Trophoblast cell (in vitro differentiated cells and primary cell): ENCODE results near the gene SP8.

Experiments
- DNase-seq, 2 donors: peaks; one replicate each; pipeline ENCODE4 v3.0.0-alpha.2; 2016
- H2AFZ ChIP-seq: 2 replicates; pipeline ENCODE4 v1.6.1; 2013; ENCODE audit warnings: low read length, moderate library complexity, mild to moderate bottlenecking; ENCODE audit not compliant: insufficient read depth, poor library complexity
- H2AK5ac ChIP-seq: 2 replicates; pipeline ENCODE4 v1.6.1; 2013; ENCODE audit warnings: mild to moderate bottlenecking, low read length
- H2BK120ac ChIP-seq: 2 replicates; pipeline ENCODE4 v1.6.1; 2013; ENCODE audit warnings: low read length, mild to moderate bottlenecking, moderate library complexity; ENCODE audit not compliant: insufficient read depth, poor library complexity
- H2BK12ac ChIP-seq: 2 replicates; pipeline ENCODE4 v1.6.1; 2013; ENCODE audit warnings: mild to moderate bottlenecking, low read length, moderate library complexity
- H2BK5ac ChIP-seq: 2 replicates; pipeline ENCODE4 v1.6.1; 2013; ENCODE audit warnings: low read length, low read depth, moderate library complexity, mild to moderate bottlenecking; ENCODE audit not compliant: poor library complexity
- H3K14ac ChIP-seq: 2 replicates; pipeline ENCODE4 v1.6.1; 2013; ENCODE audit warnings: mild to moderate bottlenecking, low read length
- H3K18ac ChIP-seq: 2 replicates; pipeline ENCODE4 v1.6.1; 2013; ENCODE audit warnings: mild to moderate bottlenecking, low read length
- H3K23ac ChIP-seq: 2 replicates; pipeline ENCODE4 v1.6.1; 2013; ENCODE audit warnings: low read length
- H3K27ac ChIP-seq: 2 replicates; pipeline ENCODE4 v1.5.1; 2013; ENCODE audit warnings: low read depth, mild to moderate bottlenecking, inconsistent platforms, low read length, moderate library complexity
- H3K27me3 ChIP-seq: 2 replicates; pipeline ENCODE4 v1.6.1; 2013; ENCODE audit warnings: inconsistent platforms, mild to moderate bottlenecking, low read length, moderate library complexity; ENCODE audit not compliant: insufficient read depth
- H3K36me3 ChIP-seq, 2 experiments: 1 replicate in 1 of 2; 2 replicates in 1 of 2; pipeline ENCODE4 v1.6.1; 2013; ENCODE audit warnings: low read length in 2 of 2, mild to moderate bottlenecking in 2 of 2, moderate library complexity in 1 of 2; ENCODE audit not compliant: insufficient read depth in 2 of 2, control insufficient read depth in 1 of 2
- H3K4ac ChIP-seq: 2 replicates; pipeline ENCODE4 v1.6.1; 2013; ENCODE audit warnings: low read depth, mild to moderate bottlenecking, low read length, moderate library complexity
- H3K4me1 ChIP-seq, 2 experiments: 1 replicate in 1 of 2; 2 replicates in 1 of 2; pipeline ENCODE4 v1.6.1; 2013; ENCODE audit warnings: low read length in 2 of 2, mild to moderate bottlenecking in 2 of 2, moderate library complexity in 1 of 2; ENCODE audit not compliant: insufficient read depth in 2 of 2, control insufficient read depth in 1 of 2
- H3K4me2 ChIP-seq: 2 replicates; pipeline ENCODE4 v1.6.1; 2013; ENCODE audit warnings: inconsistent platforms, mild to moderate bottlenecking, low read length, moderate library complexity
- H3K4me3 ChIP-seq: 2 replicates; pipeline ENCODE4 v1.5.1; 2013; ENCODE audit warnings: mild to moderate bottlenecking, low read depth, low read length, inconsistent platforms
- H3K79me1 ChIP-seq: one replicate; pipeline ENCODE4 v1.6.1; 2013; ENCODE audit warnings: low read length
- H3K79me2 ChIP-seq: 2 replicates; pipeline ENCODE4 v1.6.1; 2013; ENCODE audit warnings: low read length, mild to moderate bottlenecking; ENCODE audit not compliant: control insufficient read depth, insufficient read depth, poor library complexity
- H3K9ac ChIP-seq: 2 replicates; pipeline ENCODE4 v1.6.1; 2013; ENCODE audit warnings: mild to moderate bottlenecking, low read length
- H3K9me3 ChIP-seq: 2 replicates; pipeline ENCODE4 v1.6.1; 2013; ENCODE audit warnings: low read depth, mild to moderate bottlenecking, control low read depth, inconsistent platforms, low read length; ENCODE audit not compliant: insufficient read depth
- H4K12ac ChIP-seq: 2 replicates; pipeline ENCODE4 v1.6.1; 2013; ENCODE audit warnings: low read depth, mild to moderate bottlenecking, low read length, moderate library complexity
- H4K8ac ChIP-seq: 2 replicates; pipeline ENCODE4 v1.6.1; 2013; ENCODE audit warnings: low read depth, mild to moderate bottlenecking, low read length, moderate library complexity
- H4K91ac ChIP-seq: one replicate; pipeline ENCODE4 v1.6.1; 2013; ENCODE audit warnings: low read depth, mild to moderate bottlenecking, low read length, moderate library complexity
- WGBS: extraction: QIAGEN DNeasy Blood & Tissue Kit; methylation state at CpG from one replicate; pipeline ENCODE4 v1.1.7; 2013; ENCODE audit warnings: missing lambda C conversion rate; ENCODE audit not compliant: insufficient read length, insufficient coverage; ENCODE audit errors: extremely low coverage; 5-methylcytosine and 5-hydroxymethylcytosine counted together

SP8 gene

DNA sequence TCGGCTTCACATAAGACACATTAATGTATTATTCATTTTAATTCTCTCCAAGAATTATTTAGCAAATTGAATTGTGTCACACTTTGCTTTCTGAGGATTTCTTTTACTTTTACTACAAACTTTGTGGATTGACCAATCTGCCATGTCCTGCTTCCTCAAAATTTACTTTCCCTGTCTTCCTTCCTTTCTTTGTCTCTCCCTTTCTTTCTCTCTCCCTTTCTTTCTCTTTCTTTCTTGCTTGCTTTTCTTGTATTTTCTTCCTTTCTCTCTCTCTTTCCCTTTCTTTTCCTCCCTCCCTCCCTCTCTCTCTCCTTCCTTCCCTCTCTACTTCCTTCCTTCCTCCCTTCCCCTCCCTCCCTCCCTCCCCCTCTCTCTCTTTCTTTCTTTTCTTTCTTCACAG, 37.8 kb downstream of the SP8 start:
- Histone ChIP-seq H3K36me3 (no peaks in the 10 kb centered on the region), H2BK120ac (no peak overlapping the region), H3K14ac (no peak overlapping the region), H3K23ac (no peak overlapping the region), H3K4me3 (no peak overlapping the region), H2AK5ac (no peak overlapping the region), H3K79me2 (no peaks in the 10 kb centered on the region), H2BK5ac (no peak overlapping the region), H3K4me2 (no peak overlapping the region), H4K12ac (no peak overlapping the region), H3K18ac (no peak overlapping the region), H3K9ac (no peak overlapping the region), H3K4ac (no peak overlapping the region), H4K91ac (no peak overlapping the region), H3K9me3 (no peaks in the 10 kb centered on the region), H4K8ac (no peak overlapping the region), H2AFZ (no peak overlapping the region), H3K27ac (no peak overlapping the region), H3K4me1 (no peaks in the 10 kb centered on the region), H3K27me3 (no peaks in the 10 kb centered on the region), H2BK12ac (no peak overlapping the region), H3K79me1 (no peaks in the 10 kb centered on the region)
- no CpG with 5 or more reads among the region's 1 CpG for WGBS
- no peak for DNase-seq

DNA sequence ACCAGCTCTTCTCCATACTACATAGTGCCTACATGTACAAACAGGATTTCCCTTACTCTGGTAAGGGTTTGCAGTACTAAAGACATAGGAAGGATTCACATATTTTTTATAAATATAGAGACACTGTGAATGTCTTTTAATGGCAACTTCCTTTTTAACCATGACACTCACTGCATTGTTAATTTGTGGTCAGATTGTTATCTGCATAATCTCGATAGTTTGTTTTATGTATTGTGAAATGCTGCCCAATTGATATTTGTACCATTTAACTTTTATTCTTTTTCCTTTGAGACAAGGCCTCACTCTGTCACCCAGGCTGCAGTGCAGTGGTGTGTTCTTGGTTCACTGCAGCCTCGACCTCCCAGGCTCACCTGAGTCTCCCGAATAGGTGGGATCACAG, 39.7 kb downstream of the SP8 start:
- H2BK5ac ChIP-seq = no peak overlapping the region
- no peak overlapping the region for H3K18ac ChIP-seq
- H2AK5ac ChIP-seq = no peak overlapping the region
- H4K91ac ChIP-seq = no peak overlapping the region
- no peak overlapping the region for H3K4me3 ChIP-seq
- H3K79me2 ChIP-seq = no peaks in the 10 kb centered on the region
- no peak overlapping the region for H3K14ac ChIP-seq
- no peaks in the 10 kb centered on the region for H3K4me1 ChIP-seq
- no peak overlapping the region for H4K8ac ChIP-seq
- H3K27ac ChIP-seq = no peak overlapping the region
- no CpG with 5 or more reads among the region's 3 CpGs for WGBS
- no peak overlapping the region for H3K4ac ChIP-seq
- H3K27me3 ChIP-seq = no peaks in the 10 kb centered on the region
- H3K36me3 ChIP-seq = no peaks in the 10 kb centered on the region
- H3K9me3 ChIP-seq = no peaks in the 10 kb centered on the region
- H2AFZ ChIP-seq = no peak overlapping the region
- no peak overlapping the region for H3K4me2 ChIP-seq
- no peak overlapping the region for H3K9ac ChIP-seq
- H4K12ac ChIP-seq = no peak overlapping the region
- no peak overlapping the region for H2BK12ac ChIP-seq
- H2BK120ac ChIP-seq = no peak overlapping the region
- no peaks in the 10 kb centered on the region for H3K79me1 ChIP-seq
- H3K23ac ChIP-seq = no peak overlapping the region
- no peak for DNase-seq

DNA sequence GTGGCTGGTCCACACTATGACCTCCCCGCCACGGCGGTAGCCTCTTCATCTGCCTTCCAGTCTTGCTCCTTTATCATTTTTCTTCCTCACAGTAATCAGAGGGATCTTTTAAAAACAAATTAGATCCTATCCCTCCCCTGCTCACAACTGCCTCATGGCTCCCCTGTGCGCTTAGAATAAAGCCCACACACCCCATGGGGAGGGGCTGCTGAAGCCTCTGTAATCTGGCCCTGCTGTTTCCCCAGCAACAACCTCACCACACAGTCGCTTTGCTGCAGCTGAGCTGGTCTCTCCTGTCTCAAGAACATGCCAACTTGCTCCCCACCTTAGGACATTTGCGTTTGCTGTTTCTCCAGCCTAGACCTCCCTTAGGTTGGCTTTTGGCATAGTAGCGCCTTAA, 41.0 kb downstream of the SP8 start:
- Histone ChIP-seq H3K27ac (no peak overlapping the region), H3K4me3 (no peak overlapping the region), H2BK5ac (no peak overlapping the region), H4K12ac (no peak overlapping the region), H3K4me2 (no peak overlapping the region), H4K91ac (no peak overlapping the region), H3K79me1 (no peaks in the 10 kb centered on the region), H4K8ac (no peak overlapping the region), H3K36me3 (no peaks in the 10 kb centered on the region), H3K9ac (no peak overlapping the region), H3K9me3 (no peaks in the 10 kb centered on the region), H3K4ac (no peak overlapping the region), H3K79me2 (no peaks in the 10 kb centered on the region), H3K23ac (no peak overlapping the region), H2AFZ (no peak overlapping the region), H2AK5ac (no peak overlapping the region), H2BK12ac (no peak overlapping the region), H3K18ac (no peak overlapping the region), H3K27me3 (no peaks in the 10 kb centered on the region), H2BK120ac (no peak overlapping the region), H3K14ac (no peak overlapping the region), H3K4me1 (no peaks in the 10 kb centered on the region)
- WGBS = no CpG with 5 or more reads among the region's 7 CpGs
- no peak for DNase-seq

DNA sequence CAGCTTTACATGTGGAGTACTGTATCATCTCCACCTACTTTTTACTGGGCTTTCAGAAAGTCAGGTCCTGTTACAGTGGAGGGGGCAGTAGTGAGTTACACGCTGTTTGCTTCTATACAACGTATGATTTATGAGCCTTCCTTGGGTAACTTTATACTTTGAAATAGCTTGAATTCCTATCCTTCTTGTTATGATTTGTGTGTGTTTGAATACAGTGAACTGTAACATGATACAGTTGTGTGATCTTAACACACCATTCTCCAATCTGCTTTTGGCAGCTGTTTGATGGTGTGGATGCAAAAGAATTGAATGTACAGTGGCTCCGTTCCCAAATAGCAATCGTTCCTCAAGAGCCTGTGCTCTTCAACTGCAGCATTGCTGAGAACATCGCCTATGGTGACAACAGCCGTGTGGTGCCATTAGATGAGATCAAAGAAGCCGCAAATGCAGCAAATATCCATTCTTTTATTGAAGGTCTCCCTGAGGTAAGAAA, 41.7 kb downstream of the SP8 start:
- peak in 1 of 2 donors; percentile 2 for DNase-seq
- Histone ChIP-seq H3K79me1 (no peaks in the 10 kb centered on the region), H2AK5ac (no peak overlapping the region), H3K18ac (no peak overlapping the region), H4K91ac (no peak overlapping the region), H3K79me2 (no peaks in the 10 kb centered on the region), H3K27me3 (no peaks in the 10 kb centered on the region), H3K9ac (no peak overlapping the region), H2BK120ac (no peak overlapping the region), H2AFZ (no peak overlapping the region), H4K12ac (no peak overlapping the region), H2BK12ac (no peak overlapping the region), H3K27ac (no peak overlapping the region), H2BK5ac (no peak overlapping the region), H4K8ac (no peak overlapping the region), H3K23ac (no peak overlapping the region), H3K4me2 (no peak overlapping the region), H3K9me3 (no peaks in the 10 kb centered on the region), H3K14ac (no peak overlapping the region), H3K4me1 (no peaks in the 10 kb centered on the region), H3K36me3 (no peaks in the 10 kb centered on the region), H3K4me3 (no peak overlapping the region), H3K4ac (no peak overlapping the region)
- WGBS = no CpG with 5 or more reads among the region's 7 CpGs
